Measurements from ENCODE around the gene STK39. TPM values are rescaled to one million over a fixed set of nuclear protein-coding genes. Genes with fewer than 3 reads are reported as not detected.

The STK39 gene
- total RNA-seq, 2 experiments from 2014 or later: 27.0 to 27.1 TPM

DNA sequence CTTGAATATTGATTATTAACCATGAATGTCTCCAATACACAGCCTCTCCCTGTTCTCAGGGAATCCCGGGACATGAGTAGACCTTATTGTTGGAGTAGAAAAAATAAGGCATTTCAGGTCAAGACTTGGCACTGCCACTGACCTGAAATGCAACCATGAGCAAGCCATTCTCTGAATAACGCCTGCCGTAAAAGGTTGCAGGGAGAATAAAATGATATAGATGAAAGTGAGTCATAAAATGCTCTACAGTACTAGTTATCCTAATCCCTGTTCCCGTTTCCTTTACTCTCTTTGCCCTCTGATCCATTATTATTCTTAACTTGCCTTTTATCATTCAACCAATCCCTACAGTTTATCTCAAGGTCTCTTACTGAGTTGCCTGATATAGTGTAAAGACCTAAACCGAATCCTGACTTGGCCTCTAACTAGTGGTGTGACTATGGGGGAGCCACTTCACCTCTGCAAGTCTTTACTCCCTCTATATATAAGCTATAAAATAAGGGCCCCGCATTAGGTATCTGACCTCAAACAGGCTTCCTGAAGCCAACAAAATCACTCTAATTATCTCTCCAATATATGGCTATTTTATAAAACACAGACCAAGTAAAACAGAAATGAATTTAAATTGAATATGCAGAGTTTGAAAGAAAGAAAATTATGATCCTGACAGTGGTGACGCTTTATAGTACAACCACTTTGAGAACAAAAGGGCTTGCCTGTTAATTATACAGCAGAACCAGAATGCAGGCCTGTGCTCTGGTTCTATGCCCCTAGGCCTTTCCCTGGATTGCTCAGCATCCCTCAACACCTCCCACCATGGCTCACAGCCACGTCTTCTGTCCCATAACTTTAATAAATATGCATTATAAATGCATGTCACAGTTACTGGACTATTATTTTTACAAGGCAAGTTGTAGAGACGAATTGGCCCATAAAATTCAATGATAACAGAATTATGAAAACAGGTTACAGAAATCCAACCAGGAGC, 183.1 kb downstream of the STK39 start:
- no peak overlapping the region for H3K4me3 Mint-ChIP-seq
- H3K36me3 Mint-ChIP-seq: peaks cover 37% of the 10 kb centered on the region
- no peaks in the 10 kb centered on the region for H3K4me1 Mint-ChIP-seq
- no peak overlapping the region for H3K27ac Mint-ChIP-seq
- no peaks in the 10 kb centered on the region for H3K27me3 Mint-ChIP-seq
- DNase-seq: no peak
- H3K9me3 Mint-ChIP-seq: no peaks in the 10 kb centered on the region

DNA sequence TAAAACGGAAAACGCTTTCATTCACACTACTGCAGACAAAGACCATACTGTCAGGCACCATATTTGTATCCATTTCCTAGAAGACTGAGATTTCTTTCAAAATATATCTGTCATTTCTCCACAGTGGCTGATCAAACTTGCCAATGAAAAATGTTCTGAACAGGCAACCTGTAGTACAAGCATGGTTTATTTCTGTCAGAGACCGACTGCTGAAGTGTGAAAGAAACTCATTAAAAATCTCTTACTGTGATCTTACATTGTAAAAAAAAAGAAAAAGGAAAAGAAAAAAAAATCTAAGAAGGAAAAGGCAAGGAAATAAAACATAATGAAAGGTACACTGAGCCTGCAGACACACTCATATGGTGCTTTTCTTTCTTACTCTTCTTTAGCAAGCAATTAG, 184.5 kb downstream of the STK39 start:
- H3K27me3 Mint-ChIP-seq: no peaks in the 10 kb centered on the region
- H3K27ac Mint-ChIP-seq: no peak overlapping the region
- peaks cover 34% of the 10 kb centered on the region for H3K36me3 Mint-ChIP-seq
- H3K4me3 Mint-ChIP-seq: no peak overlapping the region
- H3K9me3 Mint-ChIP-seq: no peaks in the 10 kb centered on the region
- no peak for DNase-seq
- H3K4me1 Mint-ChIP-seq: no peaks in the 10 kb centered on the region

DNA sequence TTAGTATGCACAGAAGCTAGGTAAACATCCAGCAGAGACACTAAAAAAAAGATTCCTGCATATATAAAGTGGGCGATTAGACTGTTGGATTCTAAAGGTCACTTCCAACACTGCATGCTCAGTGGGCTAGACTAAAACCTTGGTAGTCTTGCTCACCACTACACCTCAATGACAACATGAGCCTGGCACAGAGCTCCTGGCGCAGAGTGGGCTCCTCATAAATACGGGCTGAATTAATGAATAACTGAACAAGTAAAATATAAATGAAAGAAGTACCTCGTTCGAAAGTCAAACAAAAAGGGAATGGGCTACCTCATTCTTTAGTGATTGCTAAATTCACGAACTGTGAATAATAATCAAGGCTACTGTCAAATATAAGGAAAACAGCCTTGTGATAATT, 185.3 kb downstream of the STK39 start:
- H3K27ac Mint-ChIP-seq: no peak overlapping the region
- H3K4me1 Mint-ChIP-seq: no peaks in the 10 kb centered on the region
- no peak overlapping the region for H3K4me3 Mint-ChIP-seq
- DNase-seq: no peak
- H3K27me3 Mint-ChIP-seq: no peaks in the 10 kb centered on the region
- H3K9me3 Mint-ChIP-seq: no peaks in the 10 kb centered on the region
- H3K36me3 Mint-ChIP-seq: peaks cover 32% of the 10 kb centered on the region

DNA sequence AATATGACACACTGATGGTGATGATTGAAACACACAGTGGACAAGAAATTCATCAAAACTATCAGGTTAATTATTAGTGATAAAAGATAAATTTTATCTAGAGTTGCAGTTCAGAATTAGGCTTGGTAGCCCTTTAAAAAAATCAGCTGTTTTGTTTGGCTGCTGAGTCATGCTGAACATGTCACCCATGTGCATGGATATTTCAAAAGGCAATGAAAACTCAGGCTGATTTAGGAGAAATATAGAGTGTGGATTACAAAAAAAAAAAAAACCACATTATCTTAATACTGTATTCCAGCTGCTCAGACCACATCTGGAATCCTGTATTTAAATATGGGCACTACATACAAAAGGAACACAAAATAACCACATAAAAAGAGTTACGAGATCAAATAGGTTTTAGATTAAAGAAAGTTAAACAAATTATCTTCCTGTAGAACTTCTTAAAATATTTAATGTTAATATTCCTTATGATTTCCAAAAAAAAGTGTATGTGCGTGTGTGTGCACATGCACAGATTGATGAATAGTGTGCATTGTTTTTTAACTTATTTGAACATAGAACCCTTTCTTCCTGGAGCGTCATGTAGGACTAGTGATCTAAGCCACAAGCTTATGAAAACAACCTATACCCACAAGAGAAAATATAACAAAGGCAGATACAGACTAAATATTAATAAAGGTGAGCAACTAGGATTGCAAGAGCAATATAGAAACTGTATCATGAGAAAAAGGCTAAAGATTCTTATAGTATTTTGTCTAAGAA, 186.2 kb downstream of the STK39 start:
- Mint-ChIP-seq H3K9me3 (no peaks in the 10 kb centered on the region), H3K27me3 (no peaks in the 10 kb centered on the region), H3K27ac (no peak overlapping the region), H3K4me3 (no peak overlapping the region), H3K4me1 (no peaks in the 10 kb centered on the region), H3K36me3 (peaks cover 32% of the 10 kb centered on the region)
- no peak for DNase-seq

DNA sequence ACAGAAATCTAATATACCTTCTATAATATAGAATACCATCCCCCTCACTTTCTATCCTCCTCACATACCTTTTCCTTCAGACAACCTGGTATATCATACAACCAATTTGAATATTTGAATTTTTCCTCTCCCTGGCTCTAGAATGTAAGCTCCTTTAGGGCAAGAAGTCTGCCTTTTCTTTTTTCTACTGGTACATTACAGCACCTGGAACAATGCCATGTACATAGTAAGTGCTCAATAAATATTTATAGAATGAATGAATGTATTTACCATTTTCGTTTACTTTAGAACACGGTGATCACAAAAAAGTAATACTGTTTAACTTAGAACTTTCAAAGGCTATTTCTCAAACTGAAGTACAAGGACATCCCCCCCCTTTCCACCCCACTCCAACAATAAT, 187.6 kb downstream of the STK39 start:
- Mint-ChIP-seq H3K27me3 (no peaks in the 10 kb centered on the region), H3K9me3 (no peaks in the 10 kb centered on the region), H3K36me3 (peaks cover 26% of the 10 kb centered on the region), H3K4me3 (no peak overlapping the region), H3K27ac (no peak overlapping the region), H3K4me1 (no peaks in the 10 kb centered on the region)
- DNase-seq: no peak

DNA sequence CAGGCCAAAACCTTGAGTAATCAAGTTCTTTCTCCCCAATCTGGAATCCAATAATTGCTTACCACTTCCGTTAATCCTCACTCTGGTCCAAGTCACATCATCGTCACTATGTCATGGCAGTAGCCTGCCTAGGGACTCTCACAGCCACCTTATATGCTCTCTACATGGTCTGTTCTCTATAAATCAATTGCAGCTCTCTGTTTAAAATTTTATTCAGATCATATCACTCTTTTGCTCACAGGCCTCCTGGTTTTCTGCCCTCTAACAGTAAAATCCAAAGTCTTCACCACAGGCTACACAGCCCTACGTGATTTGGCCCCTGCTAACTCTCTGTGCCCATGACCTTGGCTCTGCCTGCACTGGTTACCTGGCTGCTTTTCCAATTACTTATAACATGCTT, 188.7 kb downstream of the STK39 start:
- Mint-ChIP-seq H3K4me1 (no peaks in the 10 kb centered on the region), H3K36me3 (peaks cover 24% of the 10 kb centered on the region), H3K27ac (no peak overlapping the region), H3K9me3 (no peaks in the 10 kb centered on the region), H3K27me3 (no peaks in the 10 kb centered on the region), H3K4me3 (no peak overlapping the region)
- DNase-seq: no peak

DNA sequence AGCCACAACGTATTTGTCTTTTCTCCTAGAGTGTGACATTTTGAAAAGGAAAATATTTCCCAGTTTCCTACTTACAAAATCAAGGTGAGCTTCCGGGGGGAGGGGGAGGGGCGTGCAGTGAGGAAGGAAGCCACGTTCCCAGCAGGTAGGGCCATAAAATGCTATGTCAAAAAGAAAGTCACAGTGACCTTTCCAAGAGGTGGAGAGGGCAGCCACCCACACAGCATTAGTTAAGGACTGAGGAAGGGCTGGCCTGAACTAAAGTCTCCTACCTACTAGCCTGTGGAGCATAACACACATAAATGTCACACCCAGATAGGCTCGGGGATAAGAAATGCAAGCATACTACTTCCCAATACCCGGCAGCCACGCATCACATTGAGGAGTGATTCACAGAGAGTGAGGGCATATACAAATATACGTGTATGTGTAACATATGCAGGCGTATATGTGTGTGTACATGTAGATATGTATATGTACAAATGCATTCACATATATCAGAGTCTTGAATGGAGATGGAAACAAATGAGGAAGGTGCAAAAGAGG, 191.1 kb downstream of the STK39 start:
- Mint-ChIP-seq H3K36me3 (peaks cover 12% of the 10 kb centered on the region), H3K27ac (no peak overlapping the region), H3K9me3 (no peaks in the 10 kb centered on the region), H3K27me3 (no peaks in the 10 kb centered on the region), H3K4me3 (no peak overlapping the region), H3K4me1 (no peaks in the 10 kb centered on the region)
- DNase-seq: no peak

DNA sequence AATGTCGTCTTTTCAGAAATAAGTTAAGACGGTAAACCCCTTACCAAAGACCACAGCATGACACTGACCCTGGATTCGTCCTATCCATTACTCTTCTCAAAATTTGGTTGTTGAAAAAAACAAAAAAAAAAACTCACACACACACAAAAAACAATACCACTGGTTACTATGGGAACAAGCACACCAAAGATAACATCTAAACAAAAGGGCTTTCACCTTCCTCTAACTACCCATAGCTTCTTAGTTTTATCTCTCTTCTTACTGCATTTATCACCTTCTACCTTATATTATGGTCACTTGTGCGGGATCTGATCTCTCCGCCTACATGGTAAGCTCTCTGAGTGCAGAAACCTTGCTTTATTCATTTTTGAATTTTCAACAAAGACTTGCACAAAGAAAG, 192.7 kb downstream of the STK39 start:
- H3K4me3 Mint-ChIP-seq: no peak overlapping the region
- peaks cover 11% of the 10 kb centered on the region for H3K36me3 Mint-ChIP-seq

DNA sequence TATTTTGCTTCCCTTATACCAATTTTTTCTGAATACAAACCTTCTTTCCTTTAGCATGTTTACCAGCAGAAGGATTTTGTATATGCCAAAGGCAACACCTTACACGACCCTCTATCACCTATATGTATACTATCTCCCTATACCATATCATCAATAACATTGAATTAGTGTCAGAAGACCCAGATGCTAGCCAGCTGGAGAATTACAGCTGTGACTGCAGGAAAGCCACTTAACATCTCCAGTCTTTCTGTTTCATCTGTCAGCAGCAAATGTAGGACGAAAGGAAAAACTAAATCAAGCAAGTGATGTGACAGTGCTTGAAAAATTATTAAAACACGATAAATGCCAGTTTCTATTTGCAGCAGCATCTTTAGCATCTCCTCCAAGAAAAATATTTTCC, 193.7 kb downstream of the STK39 start:
- no peak overlapping the region for H3K4me3 Mint-ChIP-seq
- DNase-seq: no peak
- peaks cover 13% of the 10 kb centered on the region for H3K36me3 Mint-ChIP-seq
- no peaks in the 10 kb centered on the region for H3K4me1 Mint-ChIP-seq
- H3K27me3 Mint-ChIP-seq: no peaks in the 10 kb centered on the region
- H3K27ac Mint-ChIP-seq: no peak overlapping the region
- H3K9me3 Mint-ChIP-seq: no peaks in the 10 kb centered on the region

More for the DNA sequence above, 192.7 kb downstream of the STK39 start:
- no peaks in the 10 kb centered on the region for H3K4me1 Mint-ChIP-seq
- no peak overlapping the region for H3K27ac Mint-ChIP-seq
- no peak for DNase-seq
- no peaks in the 10 kb centered on the region for H3K9me3 Mint-ChIP-seq
- H3K27me3 Mint-ChIP-seq: no peaks in the 10 kb centered on the region

DNA sequence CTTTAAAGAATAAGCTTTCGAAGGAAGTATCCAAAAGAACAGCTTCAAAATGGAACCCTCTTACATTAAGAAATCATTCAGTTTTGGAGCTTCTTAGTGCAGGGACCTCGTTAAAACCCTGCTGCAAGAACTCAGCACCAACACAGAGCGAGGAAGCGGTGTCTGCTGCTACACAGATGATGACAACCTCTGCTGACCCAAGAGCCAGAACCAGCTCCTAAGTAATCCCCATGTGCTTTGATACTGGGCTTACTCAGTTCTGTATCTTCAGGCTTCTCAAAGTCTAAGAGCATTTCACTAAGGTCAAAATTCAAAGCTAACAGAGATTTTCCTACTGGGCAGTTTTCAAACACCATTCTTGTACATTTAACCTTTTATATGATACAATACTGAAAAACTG, 194.6 kb downstream of the STK39 start:
- no peaks in the 10 kb centered on the region for H3K27me3 Mint-ChIP-seq
- H3K4me1 Mint-ChIP-seq: no peaks in the 10 kb centered on the region
- no peak for DNase-seq
- H3K36me3 Mint-ChIP-seq: peaks cover 14% of the 10 kb centered on the region
- no peak overlapping the region for H3K27ac Mint-ChIP-seq
- no peak overlapping the region for H3K4me3 Mint-ChIP-seq
- no peaks in the 10 kb centered on the region for H3K9me3 Mint-ChIP-seq

DNA sequence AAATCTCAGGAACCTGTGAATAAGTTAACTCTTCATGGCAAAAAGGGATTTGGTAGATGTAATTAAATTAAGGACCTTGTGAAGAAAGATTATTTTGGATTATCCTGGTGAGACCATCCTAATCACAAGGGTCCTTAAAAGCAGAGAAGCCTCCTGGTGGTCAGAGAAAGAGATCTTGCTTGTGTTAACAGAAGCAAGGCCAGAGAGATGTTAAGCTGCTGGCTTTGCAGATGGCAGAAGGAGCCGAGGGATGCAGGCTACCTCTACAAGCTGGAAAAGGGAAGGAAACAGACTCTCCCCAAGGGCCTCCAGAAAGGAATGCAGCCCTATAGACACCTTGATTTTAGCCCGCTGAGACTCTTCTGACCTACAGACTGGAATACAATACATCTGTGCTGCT, 197.0 kb downstream of the STK39 start:
- Mint-ChIP-seq H3K9me3 (no peaks in the 10 kb centered on the region), H3K4me1 (no peaks in the 10 kb centered on the region), H3K4me3 (no peak overlapping the region), H3K27me3 (no peaks in the 10 kb centered on the region), H3K36me3 (peaks cover 18% of the 10 kb centered on the region), H3K27ac (no peak overlapping the region)
- DNase-seq: no peak

DNA sequence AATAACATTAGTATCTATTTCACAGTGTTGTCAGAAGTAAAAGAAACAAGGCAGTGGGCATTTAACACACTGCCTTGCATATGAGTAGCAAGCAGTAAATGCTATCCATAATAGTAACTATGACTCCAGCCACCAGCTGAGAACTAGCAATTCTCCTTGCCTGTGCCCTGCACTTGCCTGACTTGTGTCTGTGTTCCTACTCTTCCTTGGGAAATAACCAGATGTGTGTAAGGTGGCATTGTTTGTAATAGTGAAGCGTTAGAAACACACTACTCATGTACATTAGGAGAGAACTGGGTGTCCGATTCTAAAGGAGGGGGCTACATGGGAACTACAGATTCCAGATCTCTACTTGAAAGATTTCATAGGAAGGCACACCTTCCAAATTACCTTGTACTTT, 197.8 kb downstream of the STK39 start:
- Mint-ChIP-seq H3K27ac (no peak overlapping the region), H3K4me1 (no peaks in the 10 kb centered on the region), H3K36me3 (peaks cover 18% of the 10 kb centered on the region)

DNA sequence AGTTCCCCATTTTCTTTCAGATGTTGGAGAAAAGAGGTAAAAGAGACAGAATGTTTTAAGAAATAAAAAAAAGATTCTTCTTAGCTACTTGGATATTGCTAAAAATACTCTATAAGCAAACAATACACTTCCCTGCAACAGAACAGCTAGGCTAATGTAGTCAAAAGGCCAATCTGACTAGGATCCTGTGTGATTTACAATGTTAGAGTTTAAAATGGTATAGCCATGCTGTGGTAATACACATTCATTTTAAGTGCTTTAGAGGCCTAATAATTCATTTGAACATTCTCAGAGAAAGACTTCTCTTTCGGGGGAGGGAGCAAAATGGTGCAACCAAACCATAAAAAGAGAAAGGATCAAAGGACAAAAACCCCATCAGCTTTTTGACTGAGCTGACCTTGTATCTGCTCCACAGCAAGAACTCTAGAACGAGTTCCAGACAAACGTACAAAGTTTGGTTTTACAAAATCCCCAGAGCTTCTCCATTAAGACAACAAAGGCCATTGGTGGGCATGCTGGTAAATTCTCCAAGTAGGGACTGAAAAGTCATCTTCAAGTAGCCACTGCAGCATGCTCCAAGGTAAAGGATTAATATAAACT, 200.2 kb downstream of the STK39 start:
- H3K4me1 Mint-ChIP-seq: peaks cover 1% of the 10 kb centered on the region
- H3K4me3 Mint-ChIP-seq: no peak overlapping the region
- no peaks in the 10 kb centered on the region for H3K27me3 Mint-ChIP-seq
- H3K9me3 Mint-ChIP-seq: no peaks in the 10 kb centered on the region
- peaks cover 15% of the 10 kb centered on the region for H3K36me3 Mint-ChIP-seq
- H3K27ac Mint-ChIP-seq: no peak overlapping the region
- no peak for DNase-seq

More for the DNA sequence above, 197.8 kb downstream of the STK39 start:
- no peaks in the 10 kb centered on the region for H3K9me3 Mint-ChIP-seq
- no peak for DNase-seq
- H3K27me3 Mint-ChIP-seq: no peaks in the 10 kb centered on the region
- no peak overlapping the region for H3K4me3 Mint-ChIP-seq

DNA sequence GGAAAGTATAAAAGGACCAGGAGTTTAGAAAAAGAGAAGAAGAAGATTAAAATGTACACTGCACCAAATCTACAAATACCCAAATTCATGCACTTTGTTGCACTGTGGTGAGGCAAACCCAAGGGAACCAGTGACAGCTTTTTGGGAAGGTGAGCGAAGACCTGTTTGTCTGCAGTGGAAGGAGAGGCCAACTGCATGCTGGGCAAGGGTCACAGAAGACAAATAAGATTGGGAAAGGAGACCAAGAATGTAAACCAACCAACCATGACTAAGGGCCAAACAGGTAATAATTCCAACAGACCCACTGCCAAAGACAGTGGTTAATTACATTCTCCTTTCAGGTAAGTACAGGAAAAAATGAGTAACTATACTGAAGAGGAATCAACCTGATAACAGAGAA, 202.8 kb downstream of the STK39 start:
- H3K9me3 Mint-ChIP-seq: no peaks in the 10 kb centered on the region

DNA sequence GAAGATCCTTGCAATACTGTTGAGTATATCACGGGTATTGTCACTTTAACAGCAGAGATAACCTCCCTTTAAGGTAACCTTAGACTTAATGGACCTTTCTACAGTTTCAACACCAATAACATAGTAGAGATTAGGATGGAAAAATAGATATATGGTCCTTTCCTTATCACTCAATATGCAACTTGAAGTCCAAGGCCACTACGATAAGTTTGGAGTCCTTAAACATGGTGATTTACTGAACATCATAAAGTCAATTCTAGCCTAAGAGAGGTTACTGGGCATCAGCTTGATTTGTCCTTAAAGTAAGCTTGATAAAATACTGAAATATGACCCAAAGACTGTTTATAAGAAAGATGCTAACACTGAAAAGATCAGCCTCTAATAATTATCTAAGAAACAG, 203.2 kb downstream of the STK39 start:
- Mint-ChIP-seq H3K4me3 (no peak overlapping the region), H3K9me3 (no peaks in the 10 kb centered on the region), H3K36me3 (peaks cover 14% of the 10 kb centered on the region), H3K27me3 (no peaks in the 10 kb centered on the region), H3K4me1 (peaks cover 4% of the 10 kb centered on the region), H3K27ac (no peak overlapping the region)
- DNase-seq: no peak

More for the DNA sequence above, 202.8 kb downstream of the STK39 start:
- peaks cover 14% of the 10 kb centered on the region for H3K36me3 Mint-ChIP-seq
- no peaks in the 10 kb centered on the region for H3K27me3 Mint-ChIP-seq
- no peak overlapping the region for H3K27ac Mint-ChIP-seq
- DNase-seq: no peak
- peaks cover 4% of the 10 kb centered on the region for H3K4me1 Mint-ChIP-seq
- H3K4me3 Mint-ChIP-seq: no peak overlapping the region

Data from activated naive CD8-positive, alpha-beta T cell treated with anti-CD3 and anti-CD28 coated beads for 36 hours (primary cell).